Panc1 (cell line): Measurements from ENCODE around the gene PTPN4. TPM values are rescaled to one million over a fixed set of nuclear protein-coding genes. Genes with fewer than 3 reads are reported as not detected.

Source experiments
- ATAC-seq: fragments of 200-7000 bp; cut with Tn5 transposase; 2 replicates; pipeline ENCODE4 v1.9.1; 2020; ENCODE audit warnings: mild to moderate bottlenecking, moderate library complexity
- BruUV-seq: library from RNA; stranded (reverse); fragments of 400-500 nt; replicated peaks from 2 replicates; lab custom pipeline; 2021; lab: Mats Ljungman, UMichigan
- CTCF ChIA-PET: fragments of 300-600 bp; sonication (Branson Sonifier 250); formaldehyde crosslinking; loops from one replicate; lab custom pipeline; 2022; ENCODE audit warnings: antibody characterized with exemption; lab: Charles Lee
- POLR2A ChIA-PET: fragments of 300-600 bp; sonication (Branson Sonifier 250); formaldehyde crosslinking; loops from one replicate; lab custom pipeline; 2022; ENCODE audit warnings: antibody characterized with exemption; lab: Charles Lee
- DNase-seq: peaks from one replicate; pipeline ENCODE4 v3.0.0-alpha.2; 2010; ENCODE audit warnings: low read depth, low spot score
- H3K27ac ChIP-seq: 2 replicates; pipeline ENCODE4 v1.5.1; 2011; ENCODE audit warnings: mild to moderate bottlenecking, low read length, inconsistent platforms
- H3K27me3 ChIP-seq: fragments of 200-500 bp; sonication (Bioruptor generic); 2 replicates; pipeline ENCODE4 v1.6.0; 2014; ENCODE audit warnings: low read length, inconsistent platforms; ENCODE audit not compliant: control insufficient read depth, insufficient read depth
- H3K36me3 ChIP-seq: fragments of 200-500 bp; sonication (Bioruptor generic); 2 replicates; pipeline ENCODE4 v1.5.1; 2014; ENCODE audit warnings: inconsistent platforms, mild to moderate bottlenecking, low read length, moderate library complexity; ENCODE audit not compliant: control insufficient read depth, insufficient read depth
- H3K4me1 ChIP-seq: 2 replicates; pipeline ENCODE4 v1.5.1; 2011; ENCODE audit warnings: inconsistent platforms, mild to moderate bottlenecking, low read length, moderate library complexity; ENCODE audit not compliant: control insufficient read depth, insufficient read depth
- H3K4me3 ChIP-seq, 2 experiments: 2 replicates each; pipeline ENCODE4 v1.5.1; 2011 to 2012; ENCODE audit warnings: low read depth in 2 of 2, low read length in 2 of 2, mild to moderate bottlenecking in 2 of 2, inconsistent platforms in 1 of 2, moderate library complexity in 1 of 2
- H3K9me3 ChIP-seq: fragments of 200-500 bp; sonication (Bioruptor generic); 2 replicates; pipeline ENCODE4 v1.5.1; 2014; ENCODE audit warnings: low read depth, mild to moderate bottlenecking, inconsistent platforms, low read length, moderate library complexity; ENCODE audit not compliant: control insufficient read depth, insufficient read depth
- CTCF ChIP-seq: fragments of 450-650 bp; IDR thresholded peaks from 2 replicates; pipeline ENCODE4 v1.5.1; 2017; ENCODE audit warnings: mild to moderate bottlenecking
- POLR2AphosphoS5 ChIP-seq: IDR thresholded peaks from 2 replicates; pipeline ENCODE4 v1.6.1; 2012; ENCODE audit warnings: mild to moderate bottlenecking, low read depth, low read length, moderate library complexity
- REST ChIP-seq, 2 experiments: IDR thresholded peaks; 2 replicates each; pipeline ENCODE4 v1.6.1; 2011 to 2012; ENCODE audit warnings: low read depth in 2 of 2, control low read depth in 1 of 2, low read length in 1 of 2, mild to moderate bottlenecking in 1 of 2, moderate library complexity in 1 of 2; ENCODE audit not compliant: insufficient read depth in 1 of 2
- SIN3A ChIP-seq: IDR thresholded peaks from 2 replicates; pipeline ENCODE4 v1.6.1; 2012; ENCODE audit warnings: low read depth, mild to moderate bottlenecking, low read length, moderate library complexity, borderline replicate concordance; ENCODE audit not compliant: insufficient read depth
- TCF7L2 ChIP-seq: IDR thresholded peaks from 2 replicates; pipeline ENCODE4 v1.6.1; 2011; ENCODE audit warnings: mild to moderate bottlenecking, low read depth, low read length, inconsistent platforms
- in situ Hi-C: cut with HindIII; loops from 2 replicates; pipeline ENCODE4 v1.10.0; 2016; ENCODE audit warnings: low sequenced_read_pairs, low pct_unique_long_range_greater_than_20kb
- intact Hi-C: fragments of 100-400 bp; cut with micrococcal nuclease; formaldehyde crosslinking; loops from one replicate; pipeline ENCODE4 v1.10.0; 2022; ENCODE audit not compliant: unreplicated experiment
- total RNA-seq: library from RNA; stranded (reverse); gene quantifications from one replicate; pipeline ENCODE4 v1.2.1, GENCODE V29; 2021; ENCODE audit not compliant: unreplicated experiment

The PTPN4 gene
- total RNA-seq, 1 experiment from 2014 or later = 45.9 TPM

- Histone ChIP-seq H3K9me3 (no peaks in the 10 kb centered on the region), H3K4me3 (no peak overlapping the region), H3K4me1 (peaks cover 13% of the 10 kb centered on the region; the same call in 1 of the 2 replicates), H3K27ac (no peak overlapping the region), H3K36me3 (no peaks in the 10 kb centered on the region), H3K27me3 (no peaks in the 10 kb centered on the region)
- BruUV-seq = no TSS peak
- ChIA-PET POLR2A (no interaction called here), CTCF (interaction anchor here (0.6 kb wide), 1 partner anchor 20 kb away, joined by 6 read pairs; no protein-coding TSS in a partner anchor)
- ATAC-seq (no peak), DNase-seq (no peak)
- in situ Hi-C loops (no loop called here), intact Hi-C loops (no loop called here)
- TF ChIP-seq SIN3A = no peak
- no peak for TF ChIP-seq REST (IDR thresholded peaks at IDR 0.05; ENCODE audit: insufficient read depth in 1 of 2, low read depth in 2 of 2, low read length in 1 of 2)
- no peak for TF ChIP-seq POLR2AphosphoS5
- TF ChIP-seq CTCF = no peak
- no peak for TF ChIP-seq TCF7L2
These were observed 14.3 kb downstream of the PTPN4 start for GRCh38 chr2:119774026-119774425.

GRCh38 chr2:119775102-119775501 lies 15.4 kb downstream of the PTPN4 start:
- TF ChIP-seq POLR2AphosphoS5 (no peak), REST (IDR thresholded peaks at IDR 0.05; ENCODE audit: insufficient read depth in 1 of 2, low read depth in 2 of 2, low read length in 1 of 2) (no peak), SIN3A (no peak), CTCF (no peak), TCF7L2 (no peak)
- in situ Hi-C loops (no loop called here), intact Hi-C loops (no loop called here)
- H3K27me3 ChIP-seq = no peaks in the 10 kb centered on the region
- ATAC-seq = no peak
- ChIA-PET POLR2A (no interaction called here), CTCF (no interaction called here)
- H3K4me1 ChIP-seq = peaks cover 10% of the 10 kb centered on the region; the same call in 1 of the 2 replicates
- no peak overlapping the region for H3K27ac ChIP-seq
- no TSS peak for BruUV-seq
- DNase-seq = no peak
- H3K4me3 ChIP-seq = no peak overlapping the region
- H3K9me3 ChIP-seq = no peaks in the 10 kb centered on the region
- H3K36me3 ChIP-seq = no peaks in the 10 kb centered on the region
